Measurements from ENCODE around the gene RAB12.
A peak's percentile ranks its signal among the peaks of the same experiment; 100 is the strongest.
"Not testable (repeated sequence)": the region's sequence is repeated elsewhere in the genome, so short reads cannot be mapped to it uniquely, and the experiment has no call there.

RAB12 gene, protein sequence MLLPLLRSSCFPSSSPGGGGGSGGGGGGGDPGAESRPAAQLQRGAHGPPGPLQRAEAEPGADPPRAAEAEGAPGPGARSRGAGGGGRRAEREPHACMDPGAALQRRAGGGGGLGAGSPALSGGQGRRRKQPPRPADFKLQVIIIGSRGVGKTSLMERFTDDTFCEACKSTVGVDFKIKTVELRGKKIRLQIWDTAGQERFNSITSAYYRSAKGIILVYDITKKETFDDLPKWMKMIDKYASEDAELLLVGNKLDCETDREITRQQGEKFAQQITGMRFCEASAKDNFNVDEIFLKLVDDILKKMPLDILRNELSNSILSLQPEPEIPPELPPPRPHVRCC

DNA sequence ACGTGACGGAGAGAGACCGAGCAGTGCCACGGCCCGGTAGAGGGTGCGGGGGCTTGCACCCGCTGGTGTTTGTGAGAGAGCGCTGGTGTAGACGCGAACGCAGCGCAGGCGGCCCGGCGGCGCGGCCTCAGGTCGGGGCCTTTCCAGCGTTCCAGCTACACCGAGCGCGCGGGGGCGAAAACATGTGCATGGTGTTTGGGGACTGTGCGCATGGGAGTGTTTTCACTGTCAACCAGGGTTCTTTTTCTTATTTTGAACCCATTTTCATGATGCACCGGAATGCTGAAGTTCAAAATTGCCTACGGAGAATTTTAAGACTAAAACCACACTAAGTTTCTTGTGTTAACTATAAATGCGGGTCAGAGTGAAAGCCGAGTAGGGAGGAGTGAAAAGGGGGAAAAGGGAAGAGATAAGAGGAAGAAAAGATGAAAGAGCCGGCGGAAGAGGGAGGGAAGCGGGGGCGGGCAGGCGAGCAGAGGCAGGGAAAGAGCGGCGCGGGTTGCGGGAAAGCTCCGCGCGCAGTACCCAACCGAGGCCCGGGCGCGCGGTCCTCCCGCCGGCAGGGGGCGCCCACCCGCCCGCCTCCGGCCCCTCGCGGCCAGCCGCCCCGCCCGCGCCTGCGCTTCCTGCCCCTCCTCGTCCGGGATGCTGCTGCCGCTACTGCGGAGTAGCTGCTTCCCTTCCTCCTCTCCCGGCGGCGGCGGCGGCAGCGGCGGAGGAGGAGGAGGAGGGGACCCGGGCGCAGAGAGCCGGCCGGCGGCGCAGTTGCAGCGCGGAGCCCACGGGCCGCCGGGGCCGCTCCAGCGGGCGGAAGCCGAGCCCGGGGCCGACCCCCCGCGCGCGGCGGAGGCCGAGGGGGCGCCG is at the start of gene RAB12:
Gene RAB12 (plus strand): TSS at position 643 of the 864 bp plus-strand sequence. CDS start 3 bp downstream, at position 646.
- peak; percentile 90 for DNase-seq

DNA sequence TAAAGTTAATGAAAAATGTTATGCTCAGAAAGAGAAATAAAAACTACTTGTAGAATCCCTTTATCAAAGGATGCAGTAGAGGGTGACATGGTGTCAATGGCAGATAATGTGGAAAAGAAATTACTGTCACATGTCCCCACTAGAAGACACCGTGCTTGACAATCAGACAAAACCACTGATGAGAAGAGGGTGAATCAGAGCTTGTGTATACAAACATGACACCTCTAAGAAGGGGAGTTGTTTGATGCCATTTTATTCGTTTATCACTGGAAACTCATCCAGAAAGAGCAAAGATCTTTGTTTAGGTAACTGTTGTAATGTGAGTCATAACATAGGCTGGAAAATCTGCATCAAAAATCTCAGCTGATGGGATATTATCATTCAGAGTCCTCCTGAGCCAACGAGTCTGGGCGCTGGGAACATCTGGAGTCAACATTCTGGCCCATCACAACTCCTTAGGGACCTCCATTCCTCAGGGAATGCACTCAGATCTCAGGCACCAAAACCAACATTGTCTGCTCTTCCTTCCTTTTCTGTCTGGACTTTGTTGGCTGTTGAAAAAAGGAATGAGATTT is 49.5 kb upstream of the RAB12 start:
- no peak for DNase-seq

DNA sequence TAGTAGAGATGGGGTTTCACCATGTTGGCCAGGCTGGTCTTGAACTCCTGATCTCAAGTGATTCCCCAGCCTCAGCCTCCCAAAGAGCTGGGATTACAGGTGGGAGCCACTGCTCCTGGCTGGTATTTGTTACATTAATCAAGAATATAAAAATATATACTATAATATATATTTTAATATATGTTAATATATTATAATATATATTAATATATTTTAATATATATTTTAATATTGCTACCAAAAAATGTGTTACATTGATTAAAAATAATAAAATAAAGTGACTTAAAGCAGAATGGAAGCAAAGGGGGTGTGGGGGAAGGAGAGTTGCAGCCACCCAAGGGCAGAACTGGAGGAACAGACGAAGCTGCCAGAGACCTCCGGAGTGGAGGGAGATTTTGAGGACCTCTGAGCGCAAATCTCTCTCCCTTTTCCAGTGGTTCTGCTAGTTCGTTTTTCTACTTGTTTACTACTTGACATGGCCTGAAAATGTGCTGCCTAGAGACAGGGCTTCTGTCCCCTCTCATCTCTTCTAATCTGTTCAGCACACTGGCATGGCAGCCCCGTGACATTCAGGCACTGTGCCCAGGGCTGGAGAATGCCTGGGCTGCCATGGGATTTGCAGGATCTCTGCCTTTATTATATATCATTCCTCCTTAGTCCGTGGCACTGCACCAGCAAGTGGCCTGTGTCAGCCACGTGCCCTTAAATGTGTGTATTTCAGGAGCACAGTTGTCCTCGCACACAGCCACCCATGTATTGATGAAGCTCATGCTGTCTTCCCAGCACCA is 47.9 kb upstream of the RAB12 start:
- no peak for DNase-seq

DNA sequence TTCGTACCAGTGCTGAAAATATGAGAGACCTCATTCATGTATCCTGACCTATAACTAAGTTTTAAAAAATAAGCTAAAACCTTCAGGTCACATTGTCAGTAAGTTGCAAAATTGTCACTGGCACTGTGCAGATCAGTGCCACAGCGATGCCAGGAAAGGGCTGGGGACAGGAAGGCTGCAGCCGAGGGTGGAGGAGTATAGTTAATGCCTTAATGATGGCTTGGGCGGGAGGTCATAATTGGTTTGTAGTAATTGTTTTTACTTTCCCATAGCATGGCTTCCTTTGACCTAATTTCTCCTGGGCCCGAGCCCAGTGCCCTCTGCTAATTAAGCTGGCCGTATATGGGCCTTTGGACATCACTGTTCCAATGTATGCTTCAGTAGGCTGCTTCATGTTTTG is 47.2 kb upstream of the RAB12 start:
- DNase-seq = no peak

DNA sequence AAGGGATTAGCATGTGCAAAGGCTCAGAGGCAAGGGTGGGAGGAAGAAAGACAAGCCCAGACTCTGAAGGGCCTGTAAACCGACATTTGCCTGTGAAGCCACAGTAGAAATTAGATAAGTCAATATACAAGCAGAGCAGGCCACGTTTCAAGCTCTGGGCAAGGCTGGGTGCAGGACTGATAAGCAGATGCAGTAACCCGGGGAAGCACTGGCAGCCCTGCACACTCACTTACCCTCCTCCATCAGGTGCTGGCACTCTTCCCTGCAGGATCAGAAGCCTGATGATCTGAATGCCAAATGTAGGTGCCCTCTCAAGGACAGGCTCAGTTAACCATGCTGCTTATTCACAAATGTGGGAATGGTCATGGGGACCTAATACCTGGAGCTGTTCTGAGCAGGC is 46.3 kb upstream of the RAB12 start:
- DNase-seq = no peak

DNA sequence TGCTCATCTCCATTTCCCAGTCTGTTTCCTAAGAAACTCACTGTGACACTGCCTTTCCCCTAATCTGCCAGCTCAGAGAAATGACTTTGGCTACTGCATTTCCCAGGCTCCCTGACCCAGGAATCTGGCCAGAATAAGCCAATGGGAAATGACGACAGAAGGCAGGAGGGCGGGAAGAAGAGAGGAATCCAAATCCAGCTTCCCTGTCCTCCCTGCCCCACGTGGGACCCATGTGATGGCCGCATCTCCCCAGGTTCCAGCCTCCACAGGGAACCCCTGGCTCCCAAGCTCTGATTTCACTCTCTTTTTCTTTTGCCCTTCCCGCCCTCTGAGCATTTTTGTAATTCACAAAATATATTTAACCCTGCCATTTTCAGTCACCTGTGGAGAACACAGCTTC is 37.8 kb upstream of the RAB12 start:
- no peak for DNase-seq

DNA sequence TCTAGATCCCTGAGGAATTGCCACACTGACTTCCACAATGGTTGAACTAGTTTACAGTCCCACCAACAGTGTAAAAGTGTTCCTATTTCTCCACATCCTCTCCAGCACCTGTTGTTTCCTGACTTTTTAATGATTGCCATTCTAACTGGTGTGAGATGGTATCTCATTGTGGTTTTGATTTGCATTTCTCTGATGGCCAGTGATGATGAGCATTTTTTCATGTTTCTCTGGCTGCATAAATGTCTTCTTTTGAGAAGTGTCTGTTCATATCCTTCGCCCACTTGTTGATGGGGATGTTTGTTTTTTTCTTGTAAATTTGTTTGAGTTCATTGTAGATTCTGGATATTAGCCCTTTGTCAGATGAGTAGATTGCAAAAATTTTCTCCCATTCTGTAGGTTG is 35.5 kb upstream of the RAB12 start:
- DNase-seq = not testable (repeated sequence)

DNA sequence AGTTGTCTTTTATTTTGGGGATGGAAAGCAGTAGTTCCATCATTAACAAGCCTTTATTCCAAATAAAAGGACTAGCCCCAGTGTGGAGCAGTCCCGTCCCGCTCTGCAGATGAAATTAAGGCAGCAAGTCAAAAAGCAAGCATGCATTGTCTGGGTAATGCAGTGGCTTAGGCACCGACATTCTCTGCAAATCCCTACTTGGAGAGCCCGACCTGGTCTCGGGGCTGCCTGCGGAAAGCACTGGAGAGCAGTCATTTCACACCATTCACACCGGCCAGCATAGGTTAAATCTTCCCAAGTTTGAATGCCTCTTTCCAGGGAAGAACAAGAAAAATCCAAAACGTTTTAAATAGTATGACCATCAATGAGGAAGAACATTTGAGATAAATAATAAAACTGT is 24.4 kb upstream of the RAB12 start:
- DNase-seq = no peak

DNA sequence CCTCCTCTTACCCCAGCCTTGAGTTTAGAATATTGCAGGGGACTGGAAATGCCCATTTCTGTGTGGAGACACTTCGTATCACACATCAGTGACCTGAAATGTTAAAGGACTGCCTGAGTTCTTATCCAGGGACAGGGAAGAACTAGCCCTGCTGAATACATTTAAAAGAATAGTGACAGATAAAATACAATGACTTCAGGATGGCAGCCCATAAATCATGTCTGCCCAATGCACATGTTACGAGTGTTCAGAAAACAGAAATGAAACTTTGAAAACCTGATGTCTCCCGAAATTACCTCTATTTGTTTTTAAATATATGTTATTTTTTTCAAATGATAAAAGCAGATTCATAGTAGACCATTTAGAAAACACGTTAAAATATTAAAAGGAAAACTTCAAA is 22.3 kb upstream of the RAB12 start:
- DNase-seq = no peak

DNA sequence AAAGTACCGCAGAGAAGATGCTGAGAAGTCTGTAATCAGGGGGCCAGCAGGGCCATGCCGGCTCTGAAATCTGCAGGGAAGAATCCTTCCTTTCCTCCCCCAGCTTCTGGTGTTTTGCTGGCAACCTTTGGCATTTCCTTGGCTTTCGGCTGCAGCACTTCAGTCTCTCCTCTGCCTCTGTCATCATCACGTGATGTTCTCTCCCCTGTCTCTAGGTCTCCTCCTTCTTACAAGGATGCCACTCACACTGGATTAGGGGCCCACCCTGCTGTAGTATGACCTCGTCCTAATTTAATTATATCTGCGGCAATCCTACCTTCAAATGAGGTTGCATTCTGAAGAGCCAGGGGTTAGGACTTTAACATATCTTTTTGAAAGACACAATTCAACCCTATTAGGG is 13.8 kb upstream of the RAB12 start:
- DNase-seq = no peak

DNA sequence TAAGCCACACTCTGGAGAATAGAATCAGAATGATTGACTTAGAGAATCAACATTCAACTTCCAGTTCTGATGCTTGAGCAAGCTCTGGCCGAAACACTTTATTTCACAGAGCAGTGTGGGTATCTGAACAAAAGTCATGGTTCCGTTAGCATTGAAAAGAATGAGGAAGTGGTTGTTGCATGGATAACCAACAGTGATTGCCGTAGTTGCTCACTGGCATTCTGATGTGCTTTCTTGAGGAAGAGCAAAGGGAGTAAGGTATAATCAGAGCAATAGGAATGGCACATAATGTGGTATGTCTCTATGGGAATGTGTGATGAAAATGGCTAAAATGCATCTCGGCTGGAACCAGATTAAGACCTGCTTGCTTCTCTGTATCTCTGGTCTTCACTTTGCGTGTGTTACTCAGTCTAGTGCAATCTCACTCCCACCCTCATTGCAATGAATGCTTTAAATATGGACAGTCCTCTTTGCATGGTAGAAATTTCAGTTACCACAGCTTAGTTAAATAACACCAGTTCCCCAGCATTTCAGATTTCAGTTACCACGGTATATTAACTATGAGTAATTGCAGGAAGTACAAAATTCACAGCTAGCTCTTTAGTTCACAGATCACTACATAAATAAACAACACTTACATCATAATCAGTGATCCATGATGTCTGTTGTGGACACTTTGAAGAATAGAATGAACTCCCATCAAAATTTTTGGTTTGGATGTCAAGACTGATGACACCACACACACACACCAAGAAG is 7.8 kb upstream of the RAB12 start:
- no peak for DNase-seq

DNA sequence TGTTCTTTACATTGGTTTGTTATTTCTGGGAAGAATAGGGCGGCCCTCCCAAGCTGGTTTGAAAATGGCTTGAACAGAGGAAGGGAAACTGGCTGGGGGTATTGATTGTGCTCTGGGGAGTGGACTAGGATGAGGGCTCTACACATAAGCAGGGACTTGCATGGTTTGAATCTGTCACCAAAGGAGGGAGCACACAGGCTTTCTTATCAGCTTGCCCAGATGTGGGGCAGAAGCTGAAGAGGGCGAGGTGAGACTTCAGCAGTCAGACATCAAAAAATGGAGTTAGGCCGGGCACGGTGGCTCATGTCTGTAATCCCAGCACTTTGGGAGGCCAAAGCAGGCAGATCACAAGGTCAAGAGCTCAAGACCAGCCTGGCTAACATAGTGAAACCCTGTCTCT is 7.2 kb upstream of the RAB12 start:
- no peak for DNase-seq

DNA sequence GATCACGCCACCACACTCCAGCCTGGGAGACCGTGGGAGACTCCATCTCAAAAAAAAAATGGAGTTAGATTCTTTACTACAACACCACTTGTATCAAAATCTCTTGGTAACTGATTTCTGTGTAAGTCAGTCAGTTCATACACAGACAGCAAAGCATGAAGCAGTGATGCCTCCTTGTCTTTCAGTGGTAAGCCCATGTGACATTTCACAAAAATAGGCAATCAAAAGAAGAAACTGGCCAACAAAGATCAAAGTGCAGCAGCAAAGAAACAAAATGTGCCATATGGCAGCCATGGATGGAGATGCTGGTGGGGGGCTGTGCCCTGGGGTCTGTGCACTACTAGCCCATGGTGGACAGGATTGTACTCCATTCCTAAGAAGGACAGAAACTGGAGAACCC is 6.7 kb upstream of the RAB12 start:
- no peak for DNase-seq

DNA sequence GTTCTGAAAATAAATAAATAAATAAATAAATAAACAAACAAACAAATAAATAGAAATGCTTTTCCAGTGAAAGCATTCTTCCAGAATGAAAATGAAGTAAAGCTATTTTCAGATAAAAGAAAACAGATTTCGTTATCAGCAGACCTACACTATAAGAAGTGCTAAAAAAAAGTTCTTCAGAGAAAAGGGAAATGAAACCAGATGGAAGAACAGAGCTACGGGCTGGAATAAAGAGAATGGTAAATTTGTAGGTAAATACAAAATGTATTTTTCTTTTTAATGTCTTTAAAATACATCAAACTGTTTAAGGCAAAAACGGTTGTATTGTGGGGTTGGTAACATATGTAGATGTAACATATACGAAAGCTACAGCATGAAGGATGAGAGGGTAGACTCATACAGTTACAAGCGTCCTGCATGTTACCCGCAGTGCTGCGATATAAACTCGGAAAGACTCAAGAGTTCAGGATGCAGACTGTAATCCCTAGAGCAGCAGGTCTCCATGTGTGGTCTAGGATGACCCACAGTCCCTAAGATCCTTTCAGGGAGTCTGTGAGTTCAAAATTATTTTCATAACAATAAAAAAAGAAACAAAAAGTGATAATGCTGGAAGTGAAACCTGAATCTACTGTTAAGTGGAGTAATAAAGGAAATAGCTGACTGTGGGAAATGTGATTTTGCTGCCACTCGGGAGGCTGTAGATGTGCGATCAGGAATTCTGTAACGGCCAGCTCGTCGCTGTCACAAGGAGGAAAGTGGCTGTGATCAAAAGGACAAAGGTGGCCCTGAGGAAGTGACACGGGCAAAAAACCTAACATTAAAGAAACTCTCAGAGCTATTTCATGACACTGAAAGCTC is 5.3 kb upstream of the RAB12 start:
- no peak for DNase-seq

DNA sequence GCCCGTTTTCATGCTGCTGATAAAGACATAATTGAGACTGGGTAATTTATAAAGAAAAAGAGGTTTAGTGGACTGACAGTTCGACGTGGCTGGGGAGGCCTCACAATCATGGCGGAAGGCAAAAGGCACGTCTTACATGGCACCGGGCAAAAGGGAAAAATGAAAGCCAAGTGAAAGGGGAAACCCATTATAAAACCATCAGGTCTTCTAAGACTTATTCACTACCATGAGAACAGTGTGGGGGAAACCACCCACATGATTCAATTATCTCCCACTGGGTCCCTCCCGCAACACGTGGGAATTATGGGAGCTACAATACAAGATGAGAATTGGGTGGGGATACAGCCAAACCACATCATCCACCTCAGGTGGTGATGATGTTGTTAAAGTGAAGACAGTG is 3.3 kb upstream of the RAB12 start:
- DNase-seq = no peak

DNA sequence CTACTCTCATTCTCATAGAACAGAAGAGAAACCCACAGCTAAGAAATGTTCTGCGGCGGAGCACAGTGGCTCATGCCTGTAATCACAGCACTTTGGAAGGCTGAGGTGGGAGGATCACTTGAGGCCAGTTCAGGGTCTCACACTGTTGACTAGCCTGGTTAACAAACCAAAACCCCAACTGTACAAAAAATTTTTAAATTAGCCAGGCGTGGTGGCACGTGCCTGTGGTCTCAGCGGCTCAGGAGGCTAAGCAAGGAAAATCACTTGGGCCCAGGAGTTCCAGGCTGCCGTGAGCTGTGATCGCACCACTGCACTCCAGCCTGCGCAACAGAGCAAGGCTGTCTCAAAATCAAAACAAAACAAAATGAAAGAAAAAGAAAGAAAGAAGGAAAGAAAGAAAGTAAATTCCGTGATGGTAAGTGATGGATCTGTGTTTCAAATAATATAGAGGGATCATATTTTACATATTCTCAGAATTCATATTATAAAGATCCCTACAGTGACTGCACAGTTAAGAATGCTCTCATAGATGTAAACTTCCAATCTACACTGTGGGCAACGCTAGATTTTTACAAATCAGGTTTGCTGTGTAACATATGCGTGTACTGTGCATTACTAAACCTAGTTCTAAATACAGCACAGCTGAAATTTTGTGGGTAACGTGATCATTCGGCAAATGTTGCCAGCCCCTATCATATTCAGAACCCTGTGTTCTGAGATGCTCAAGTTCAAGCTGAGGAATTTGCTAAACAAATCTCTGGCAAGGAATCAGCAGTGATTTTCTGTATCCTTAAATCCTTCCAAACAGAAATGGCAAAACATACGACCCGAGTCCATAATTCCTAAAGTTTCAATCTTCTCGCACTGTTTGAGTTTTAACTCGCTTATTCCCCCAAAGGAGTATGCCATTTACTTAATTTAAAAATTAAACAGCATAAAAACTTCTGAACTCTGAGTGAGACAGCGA is 1.2 kb upstream of the RAB12 start:
- DNase-seq = no peak

DNA sequence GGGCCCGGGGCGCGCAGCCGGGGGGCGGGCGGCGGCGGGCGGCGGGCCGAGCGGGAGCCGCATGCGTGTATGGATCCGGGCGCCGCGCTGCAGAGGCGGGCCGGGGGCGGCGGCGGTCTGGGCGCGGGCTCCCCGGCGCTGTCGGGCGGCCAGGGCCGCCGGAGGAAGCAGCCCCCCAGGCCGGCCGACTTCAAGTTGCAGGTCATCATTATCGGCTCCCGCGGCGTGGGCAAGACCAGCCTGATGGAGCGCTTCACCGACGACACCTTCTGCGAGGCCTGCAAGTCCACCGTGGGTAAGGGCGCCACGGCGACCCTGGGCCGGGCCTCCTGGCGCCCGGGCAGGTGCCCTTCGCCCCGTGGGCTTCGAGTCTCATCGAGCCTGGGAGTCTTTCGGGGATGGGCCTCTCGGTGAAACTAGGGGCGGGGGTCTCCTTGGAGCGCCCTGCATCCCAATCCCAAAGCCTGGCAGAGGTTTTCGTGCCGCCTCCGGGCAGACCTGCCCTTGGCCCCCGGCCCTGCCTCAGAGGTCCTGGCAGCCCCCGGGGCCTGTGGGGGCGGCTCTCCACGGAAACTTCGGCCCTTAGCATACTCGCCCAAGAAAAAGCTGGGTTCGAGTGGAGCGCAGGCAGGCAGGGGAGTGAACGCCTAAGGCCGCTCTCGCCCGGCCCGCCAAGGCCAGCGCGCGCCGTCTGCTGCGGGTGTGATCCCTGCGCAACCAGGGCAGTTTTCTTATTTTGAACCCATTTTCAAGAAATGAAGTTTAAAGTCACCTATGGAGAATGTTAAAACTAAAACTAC is 622 bp downstream of the RAB12 start:
- no peak for DNase-seq

DNA sequence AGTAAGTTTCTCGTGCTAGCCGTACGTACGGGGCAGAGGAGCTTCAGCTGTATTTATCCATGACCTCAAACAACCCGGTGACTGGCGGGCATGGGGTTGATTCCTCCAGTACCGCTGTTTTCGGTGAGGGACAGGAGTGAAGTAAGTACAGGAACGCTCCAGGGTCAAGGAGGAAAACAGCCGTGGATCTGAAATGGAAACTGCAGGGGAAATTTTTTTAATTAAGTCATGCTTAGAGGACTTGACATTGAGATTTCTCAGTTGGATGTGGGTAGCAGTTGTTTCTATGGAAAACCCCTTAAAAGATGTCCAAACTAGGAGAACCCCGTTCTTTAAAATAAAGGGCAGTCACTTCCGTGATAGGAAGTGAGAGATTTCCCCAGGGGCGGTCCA is 1.2 kb downstream of the RAB12 start:
- no peak for DNase-seq

DNA sequence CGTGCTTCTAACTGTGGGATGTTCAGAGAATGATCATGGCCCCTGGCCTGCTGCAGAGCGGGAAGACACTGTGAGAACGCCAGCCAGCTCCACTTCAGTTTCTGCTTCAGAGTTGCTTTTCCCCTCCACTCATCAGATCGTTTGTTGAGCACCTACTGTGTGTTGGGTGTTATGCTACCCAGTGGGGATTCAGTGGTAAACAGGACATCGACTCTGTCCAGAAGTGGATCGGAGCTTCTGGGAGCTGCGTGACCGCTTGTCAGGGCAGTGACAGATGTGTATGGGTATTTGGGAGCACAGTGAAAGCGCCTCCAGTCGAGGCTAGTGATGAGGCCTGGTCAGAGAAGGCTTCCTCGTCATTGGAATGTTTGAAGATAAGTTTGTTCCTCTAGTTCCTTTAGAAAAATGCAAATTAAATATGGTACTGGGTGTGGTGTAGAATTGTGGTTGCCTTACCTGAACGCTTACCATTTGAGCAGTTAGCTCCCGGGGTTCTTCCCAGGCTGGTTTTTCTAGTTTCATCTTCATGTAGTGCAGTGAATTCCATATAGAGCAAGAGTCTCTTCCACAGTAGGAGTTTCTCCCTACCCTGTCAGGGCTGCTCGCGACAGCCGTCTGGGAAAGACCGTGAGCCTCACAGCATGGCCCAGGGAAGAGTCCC is 2.8 kb downstream of the RAB12 start:
- no peak for DNase-seq

Measured in activated CD4-positive, alpha-beta T cell treated with anti-CD3 and anti-CD28 coated beads, Interleukin-10, Interleukin-2, amounts not matched to agents 100 ng/mL and 50 ng/mL, durations not matched to agents 16 hours and 8 hours (primary cell).